OCI-M1 (cell line): ENCODE results near the gene RABGAP1L.

Source experiments
- DNase-seq: peaks from one replicate; lab custom pipeline; 2025; lab: John Stamatoyannopoulos, UW

Gene RABGAP1L

DNA sequence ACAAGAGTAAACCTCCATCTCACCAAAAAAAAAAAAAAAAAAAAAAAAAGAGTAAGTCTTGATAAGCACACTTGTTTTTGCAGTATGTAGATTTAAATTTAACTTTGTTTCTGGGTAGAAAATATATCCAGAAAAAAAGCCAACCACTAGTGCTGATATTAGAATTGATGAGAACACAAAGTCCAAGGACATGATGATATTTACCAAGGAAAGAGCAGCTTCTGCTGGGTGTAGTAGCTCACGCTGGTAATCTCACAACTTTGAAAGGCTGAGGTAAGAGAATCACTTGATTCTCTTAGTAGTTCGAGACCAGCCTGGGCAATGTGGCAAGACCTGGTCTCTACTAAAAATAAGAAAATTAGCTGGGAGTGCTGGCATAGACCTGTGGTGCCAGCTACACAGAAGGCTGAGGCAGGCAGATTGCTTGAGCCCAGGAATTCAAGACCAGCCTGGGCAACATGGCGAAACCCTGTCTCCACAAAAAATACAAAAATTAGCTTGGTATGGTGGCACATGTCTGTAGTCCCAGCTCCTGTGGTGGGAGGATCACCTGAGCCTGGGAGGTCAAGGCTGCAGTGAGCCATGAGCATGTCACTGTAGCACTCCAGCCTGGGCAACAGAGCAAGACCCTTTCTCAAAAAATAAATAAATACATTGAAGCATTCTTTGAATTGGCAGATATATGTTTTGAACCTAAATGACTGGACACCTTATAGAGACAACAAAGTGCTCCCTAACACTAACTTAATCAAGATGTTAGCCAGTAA, 776.8 kb downstream of the RABGAP1L start:
- no peak for DNase-seq

DNA sequence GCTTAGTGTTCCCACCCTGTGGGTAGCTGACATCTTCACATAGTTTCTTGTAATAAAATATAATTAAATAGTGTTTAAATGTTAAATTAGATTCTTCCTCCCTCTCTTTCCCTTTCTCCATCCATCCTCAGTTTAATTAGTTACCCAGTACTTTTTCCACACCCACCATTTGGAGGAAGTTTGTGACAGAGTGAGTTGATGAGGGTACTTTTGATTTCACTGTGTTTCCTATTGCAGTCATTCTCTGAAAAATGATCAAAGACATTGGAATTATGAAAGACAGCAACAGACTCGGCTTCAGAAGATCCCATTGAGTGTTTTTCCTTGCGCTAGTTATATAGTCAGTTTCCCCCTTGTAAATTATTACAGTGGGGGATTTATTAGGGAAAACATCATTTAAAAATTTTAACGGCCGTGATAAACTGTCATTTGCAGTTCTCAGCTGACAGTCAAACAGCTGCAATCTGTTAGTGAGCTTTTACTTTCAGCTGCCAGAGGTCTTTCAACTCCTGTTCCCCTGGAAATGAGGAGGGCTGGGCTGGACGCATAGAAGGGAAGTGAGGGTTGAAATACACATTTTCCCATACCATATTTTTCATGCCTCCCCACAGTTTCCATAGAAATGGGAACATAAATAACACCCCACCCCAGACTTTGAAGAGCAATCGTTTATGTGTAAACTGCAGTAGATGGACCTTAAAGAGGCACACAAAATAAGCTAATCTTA, 779.1 kb downstream of the RABGAP1L start:
- DNase-seq, result no peak

DNA sequence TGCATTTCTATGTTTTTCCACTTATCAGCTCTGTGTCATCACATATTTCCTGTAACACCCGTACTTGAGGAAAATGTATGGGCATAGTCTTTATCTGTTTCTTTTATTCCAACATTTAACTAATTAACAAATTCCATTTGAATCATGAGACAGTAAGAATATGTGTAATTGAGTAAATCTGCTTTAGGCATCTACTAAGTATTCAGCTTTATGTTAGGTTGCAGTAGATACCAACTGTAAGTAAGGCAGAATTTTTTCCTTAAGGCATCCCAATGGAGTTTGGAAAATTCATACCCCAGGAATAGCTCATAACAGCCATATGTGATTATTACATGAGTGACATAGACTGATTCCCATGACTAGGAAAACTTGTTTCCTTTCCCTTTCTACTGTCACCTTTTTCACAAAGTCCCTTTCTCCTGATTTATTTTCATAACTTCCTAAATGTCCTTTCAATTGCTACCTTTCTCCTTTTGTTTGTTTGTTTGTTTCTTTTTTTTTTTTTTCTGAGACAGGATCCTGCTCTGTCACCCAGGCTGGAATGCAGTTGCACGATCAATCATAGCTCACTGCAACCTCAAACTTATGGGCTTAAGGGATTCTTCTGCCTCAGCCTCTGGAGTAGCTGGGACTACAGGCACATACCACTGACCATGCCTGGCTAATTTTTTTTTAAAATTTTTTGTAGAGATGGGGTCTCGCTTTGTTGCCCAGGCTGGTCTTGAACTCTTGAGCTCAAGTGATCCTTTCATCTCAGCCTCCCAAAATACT, 780.6 kb downstream of the RABGAP1L start:
- DNase-seq, result no peak

DNA sequence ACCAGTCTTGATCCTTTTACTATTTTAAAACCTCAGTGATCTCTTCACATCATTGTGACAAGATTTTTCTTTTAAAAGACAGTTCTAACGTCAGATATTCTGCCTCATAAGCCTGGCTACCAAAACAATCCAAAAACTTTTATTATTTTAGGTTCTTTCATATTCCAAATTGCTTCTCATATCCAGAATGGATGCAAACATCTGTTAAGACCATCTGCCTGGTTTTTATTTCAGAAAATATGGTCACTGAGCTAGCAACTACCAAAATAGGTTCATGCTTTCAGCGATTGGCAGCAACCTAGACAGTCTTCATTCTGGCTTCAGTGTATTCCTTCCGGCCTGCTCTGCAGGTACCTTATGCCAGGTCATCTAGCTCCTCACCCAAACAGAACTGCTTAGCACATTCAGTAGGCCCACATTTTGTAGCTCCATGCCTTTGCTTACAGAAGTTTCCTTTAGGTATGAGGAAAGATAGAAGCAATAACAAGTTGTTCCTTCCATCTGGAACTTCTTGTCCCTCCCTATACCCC, 781.4 kb downstream of the RABGAP1L start:
- no peak for DNase-seq

DNA sequence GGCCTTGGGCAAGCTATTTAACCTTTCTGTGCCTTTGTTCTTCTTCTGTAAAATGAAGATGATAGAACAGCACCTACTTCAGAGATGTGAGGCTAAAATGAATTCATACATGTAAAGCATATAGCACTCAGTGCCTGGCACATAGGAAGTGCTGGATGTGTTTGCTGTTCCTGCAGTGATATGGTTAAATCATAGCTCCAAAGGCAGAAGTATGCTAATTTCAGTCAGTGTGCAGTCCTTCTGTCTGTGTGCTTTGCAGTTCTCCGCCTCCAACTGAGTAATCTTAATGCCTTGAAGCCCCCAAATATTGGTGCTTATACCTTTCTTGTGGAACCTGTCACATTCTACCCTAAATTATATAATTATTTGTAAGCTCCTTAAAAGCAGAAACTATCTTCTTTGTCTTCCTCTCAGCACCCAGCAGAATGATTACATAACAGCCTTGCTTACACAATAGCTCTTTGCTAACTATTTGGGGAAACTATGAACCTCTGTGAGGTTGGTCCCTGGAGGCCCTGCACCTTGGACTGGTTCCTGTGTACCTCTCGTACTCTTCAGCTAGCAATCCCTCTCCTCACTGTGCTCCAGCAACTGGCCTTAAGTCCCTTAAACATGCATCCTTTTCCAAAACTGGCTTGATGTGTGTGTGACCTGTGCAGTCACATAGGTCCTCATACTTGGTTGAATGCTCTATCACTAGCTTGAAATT, 783.4 kb downstream of the RABGAP1L start:
- peak; percentile 27 for DNase-seq

DNA sequence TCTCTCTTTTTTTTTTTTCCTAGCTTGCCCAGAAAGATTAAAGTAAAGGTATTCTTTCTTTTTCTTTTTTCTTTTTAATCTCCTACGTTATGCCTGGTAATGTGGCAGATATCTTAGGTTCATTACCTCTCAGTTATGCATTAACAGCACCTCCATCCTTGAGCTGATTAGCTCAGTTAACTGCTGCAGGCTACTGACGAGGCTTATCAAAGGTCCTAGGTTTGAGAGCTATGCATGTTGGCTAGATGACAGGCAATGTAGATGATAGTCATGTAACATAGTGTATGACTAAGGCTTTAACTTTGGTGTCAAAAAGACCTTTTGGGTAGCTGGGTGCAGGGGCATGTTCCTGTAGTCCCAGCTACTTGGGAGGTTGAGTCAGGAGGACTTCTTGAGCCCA, 786.7 kb downstream of the RABGAP1L start:
- no peak for DNase-seq

DNA sequence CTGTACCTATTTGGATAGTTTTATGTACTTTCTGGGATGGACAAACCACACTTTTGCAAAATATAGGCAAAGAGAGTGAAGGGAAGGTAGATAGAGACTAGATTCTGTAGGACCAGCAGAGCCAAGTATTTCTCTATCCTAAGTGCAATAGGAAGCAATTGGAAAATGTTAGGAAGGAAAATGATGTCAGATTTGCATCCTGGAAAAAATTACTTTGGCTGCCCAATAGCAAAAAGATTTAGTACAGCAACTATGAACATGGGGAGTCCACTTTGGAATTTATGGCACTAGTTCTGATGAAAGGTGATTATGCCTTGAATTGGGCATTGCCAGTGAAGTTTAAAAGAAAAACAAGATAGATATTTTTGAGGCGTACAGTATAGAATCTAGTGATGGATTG, 789.7 kb downstream of the RABGAP1L start:
- no peak for DNase-seq

DNA sequence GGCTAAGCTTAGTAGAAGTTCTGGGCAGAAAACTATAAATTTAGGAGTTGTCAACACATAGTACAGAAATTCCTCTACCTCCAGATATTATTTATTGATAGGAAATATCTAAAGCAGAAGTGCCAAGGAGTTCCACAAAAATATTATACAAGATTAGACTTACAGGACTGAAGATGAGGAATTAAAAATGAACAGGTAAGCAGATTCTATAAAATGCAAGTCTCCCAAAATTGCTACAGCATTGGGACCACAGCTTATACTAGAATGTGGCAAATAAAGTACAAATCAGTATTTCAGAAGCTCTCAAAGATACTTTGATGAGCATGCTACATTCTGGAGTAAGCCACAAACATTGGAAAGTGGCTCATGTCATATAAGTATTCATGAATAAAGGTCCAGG, 790.3 kb downstream of the RABGAP1L start:
- DNase-seq, result no peak

DNA sequence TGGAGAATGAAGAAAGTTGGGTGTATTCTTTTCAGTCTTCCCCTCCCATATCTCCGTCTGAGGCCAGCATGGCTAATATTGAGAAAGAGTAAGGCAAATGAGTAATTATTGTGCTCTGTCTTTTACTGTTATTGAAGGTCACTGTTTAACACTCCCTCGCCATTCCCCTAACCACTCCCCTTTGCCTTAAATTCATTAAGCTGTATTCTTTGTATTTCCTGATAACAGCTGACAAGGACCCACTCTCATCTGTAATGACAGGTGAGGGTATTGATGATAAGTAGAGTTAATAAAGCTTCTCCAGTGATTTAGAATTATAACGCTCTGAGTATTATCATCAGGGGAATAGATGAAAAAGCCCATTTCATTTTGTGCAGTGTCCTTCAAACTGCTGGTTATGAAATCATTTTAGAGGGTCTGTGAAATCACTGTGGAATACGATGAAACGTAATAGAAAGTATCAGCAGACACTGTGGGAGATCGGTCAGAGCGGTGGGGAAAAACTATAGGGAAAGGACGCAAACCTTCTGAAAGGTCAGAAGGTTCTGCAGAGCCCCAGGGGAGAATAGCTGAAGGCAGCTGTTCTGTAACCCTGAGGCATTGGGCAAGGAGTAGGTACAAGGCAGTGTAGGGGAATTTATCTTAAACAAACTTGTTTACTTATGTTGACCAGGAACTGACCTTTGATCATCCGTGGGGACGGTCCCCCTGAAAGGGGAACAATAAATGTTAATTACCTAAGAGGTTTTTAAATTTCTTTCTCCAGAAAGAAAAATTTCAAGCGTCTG, 794.2 kb downstream of the RABGAP1L start:
- DNase-seq, result no peak

DNA sequence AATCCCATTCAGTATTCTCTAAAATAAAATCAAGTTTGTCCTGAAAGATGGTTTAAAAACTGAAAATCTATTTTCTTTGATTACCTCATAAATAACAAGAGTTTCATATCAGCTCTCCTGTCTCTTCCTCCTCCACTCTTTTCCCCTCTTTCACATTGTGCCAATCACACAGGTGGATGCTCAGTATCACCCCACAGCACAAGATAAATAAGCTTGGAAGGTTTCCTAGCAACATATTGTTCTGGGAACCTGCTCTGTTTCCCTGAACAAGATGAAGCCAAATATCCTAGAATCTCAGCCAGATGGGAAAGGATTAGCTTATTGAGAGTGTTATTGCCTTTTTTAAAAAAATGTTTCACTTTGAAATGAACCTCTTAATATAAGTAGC, 794.7 kb downstream of the RABGAP1L start:
- DNase-seq, result no peak

DNA sequence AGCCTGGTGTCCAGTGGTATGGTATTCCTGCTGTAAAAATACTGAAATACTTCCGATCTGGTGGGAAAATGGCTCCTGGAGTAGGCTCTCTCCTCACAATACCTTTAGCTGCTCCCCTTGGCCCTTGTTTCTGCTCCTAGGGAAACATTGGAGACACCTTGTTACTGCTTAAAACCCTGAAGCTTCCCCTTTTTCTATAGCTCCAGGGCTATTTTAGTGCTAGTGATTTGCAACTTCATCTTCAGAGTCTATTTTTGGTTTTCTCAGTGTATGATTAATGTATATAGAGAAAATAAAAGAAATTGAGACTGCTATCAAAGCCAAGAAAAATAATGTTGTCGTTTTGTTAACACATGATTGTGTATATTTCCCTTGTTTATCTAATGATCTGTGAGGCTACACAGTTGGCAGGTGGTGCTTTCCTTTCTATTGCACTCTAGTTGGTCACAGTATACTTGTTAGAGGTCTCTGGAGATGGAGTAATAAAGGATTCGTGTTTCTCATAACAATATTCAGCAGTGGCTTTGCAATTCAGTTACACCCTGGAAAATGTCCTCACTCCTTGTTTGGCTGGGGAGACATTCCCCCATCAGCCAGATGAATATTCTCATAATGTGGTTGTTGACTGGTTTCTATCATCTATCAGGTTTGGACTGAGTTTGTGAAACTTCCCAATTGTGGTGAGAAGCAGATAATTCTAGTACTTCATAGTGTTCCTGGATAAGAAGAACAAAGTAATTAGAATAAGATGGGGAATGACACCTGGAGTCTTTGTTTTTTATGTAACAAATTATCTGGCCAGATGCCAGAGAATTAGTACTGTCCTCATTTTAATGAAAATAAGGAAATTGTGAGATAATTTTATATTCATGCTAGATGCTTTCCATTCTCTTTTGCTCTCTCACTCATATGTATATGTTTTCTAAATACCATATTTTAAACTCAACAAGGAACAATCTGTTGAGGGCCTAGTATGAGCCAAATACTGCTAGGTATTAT, 795.6 kb downstream of the RABGAP1L start:
- DNase-seq, result peak; percentile 59

DNA sequence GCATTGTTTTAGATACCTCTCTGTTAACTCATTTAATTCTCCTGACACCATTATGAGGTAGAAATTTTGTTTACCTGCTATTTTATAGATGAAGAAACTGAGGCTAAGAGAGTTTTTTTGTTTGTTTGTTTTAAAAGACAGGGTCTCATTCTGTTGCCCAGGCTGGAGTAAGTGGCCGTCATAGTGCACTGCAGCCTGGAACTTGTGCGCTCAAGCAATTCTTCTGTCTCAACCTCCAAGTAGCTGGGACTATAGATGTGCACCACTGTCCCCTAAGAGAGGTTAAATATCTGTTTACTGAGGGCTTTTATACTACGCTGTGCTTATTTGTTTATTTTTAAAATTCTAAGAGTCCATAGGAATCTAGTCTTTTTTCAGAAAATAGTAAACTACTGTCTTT, 796.8 kb downstream of the RABGAP1L start:
- DNase-seq, result no peak

DNA sequence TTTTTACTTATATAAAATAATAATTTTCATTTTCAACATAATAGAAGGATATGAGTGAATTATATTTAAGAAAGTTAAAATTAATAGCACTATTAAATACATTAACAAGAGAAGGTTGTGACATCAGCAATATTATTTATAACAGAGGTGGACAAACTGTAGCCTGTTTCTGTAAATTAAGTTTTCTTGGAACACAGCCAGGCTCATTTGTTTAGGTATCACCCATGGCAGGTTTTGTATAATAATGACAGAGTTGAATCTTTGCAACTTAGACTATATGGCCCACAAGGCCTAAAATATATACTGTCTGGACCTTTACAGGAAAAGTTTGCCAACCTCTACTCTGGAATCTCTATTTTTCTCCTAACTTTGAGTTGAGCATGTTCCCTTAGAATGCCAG, 797.7 kb downstream of the RABGAP1L start:
- DNase-seq, result no peak

DNA sequence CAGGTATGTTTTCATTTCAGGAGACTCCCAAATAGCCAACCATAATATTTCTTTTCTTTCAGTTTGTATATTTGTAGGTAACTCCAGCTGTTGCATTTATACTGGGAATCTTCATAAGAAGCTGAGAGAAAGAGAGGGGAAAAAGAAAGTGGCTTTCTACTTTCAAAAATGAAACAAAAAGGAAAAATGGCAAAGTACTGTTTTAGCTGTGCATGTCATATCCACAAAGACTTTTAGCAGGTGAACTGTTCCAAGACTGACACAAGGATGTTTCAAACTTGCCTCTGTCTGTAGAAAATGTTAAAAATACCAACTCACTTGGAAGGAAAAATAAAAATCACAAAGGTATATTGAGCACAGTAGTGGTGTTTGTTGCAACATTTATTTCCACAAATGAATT, 798.5 kb downstream of the RABGAP1L start:
- DNase-seq, result peak; percentile 49

DNA sequence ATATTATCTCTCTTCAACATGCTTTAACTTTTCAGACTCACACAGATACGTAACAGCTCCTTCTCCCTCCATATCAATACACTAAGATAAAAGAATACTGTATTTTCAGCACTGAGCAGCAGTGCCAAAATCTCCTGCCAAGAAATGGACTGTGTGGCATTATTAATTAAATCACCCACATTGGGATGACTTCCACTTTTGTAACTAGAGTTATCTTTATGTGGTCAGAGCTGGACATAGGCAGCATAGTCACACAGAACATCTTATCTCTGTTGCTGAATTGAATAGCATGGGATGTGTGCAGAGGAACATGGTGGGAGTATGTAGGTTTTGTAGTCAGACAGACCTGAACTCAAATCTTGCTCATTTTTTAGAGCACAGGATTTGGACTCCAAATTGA, 799.1 kb downstream of the RABGAP1L start:
- peak; percentile 75 for DNase-seq

DNA sequence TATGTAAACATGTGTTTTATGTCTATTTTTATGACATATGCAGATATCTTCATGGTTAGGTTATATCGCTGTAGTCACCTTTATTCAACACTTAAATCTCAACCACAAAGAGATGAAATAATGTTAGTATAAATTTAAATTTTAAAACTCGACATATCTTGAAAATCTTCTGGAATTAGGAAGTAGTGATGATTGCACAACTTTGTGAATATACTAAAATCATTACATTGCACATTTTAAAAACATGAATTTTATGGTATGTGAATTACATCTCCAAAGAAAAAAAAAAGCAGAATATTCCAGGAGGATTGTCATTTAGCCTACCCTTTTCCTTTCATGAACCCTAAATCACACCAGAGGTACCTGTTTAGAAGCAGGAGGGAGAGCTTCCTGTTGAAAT, 801.0 kb downstream of the RABGAP1L start:
- DNase-seq, result no peak

DNA sequence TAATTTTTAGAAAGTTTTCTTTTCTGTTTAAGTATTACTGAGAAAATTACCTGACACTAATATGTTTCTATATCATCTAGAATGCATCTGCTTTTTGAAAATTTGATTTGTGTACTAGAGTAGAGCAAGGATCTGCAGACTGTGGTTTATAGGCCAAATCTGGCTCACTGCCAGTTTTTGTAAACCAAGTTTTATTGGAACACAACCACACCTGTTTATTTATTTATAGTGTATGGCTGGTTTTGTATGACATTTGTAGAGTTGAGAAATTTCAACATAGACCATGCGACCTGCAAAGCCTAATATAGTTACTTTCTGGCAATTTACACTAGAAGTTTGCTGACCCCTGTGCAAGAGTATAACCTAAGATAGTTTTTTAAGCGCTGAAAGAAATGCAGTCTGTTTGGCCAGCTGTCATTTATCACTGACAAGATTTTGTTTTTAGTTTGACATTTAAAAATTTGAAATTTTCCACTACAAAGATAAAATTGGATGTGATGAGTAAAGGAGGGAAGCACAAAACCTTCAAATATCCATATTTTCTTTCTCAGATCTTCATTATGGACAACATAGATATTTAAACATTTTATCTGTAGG, 804.3 kb downstream of the RABGAP1L start:
- DNase-seq, result peak; percentile 54

DNA sequence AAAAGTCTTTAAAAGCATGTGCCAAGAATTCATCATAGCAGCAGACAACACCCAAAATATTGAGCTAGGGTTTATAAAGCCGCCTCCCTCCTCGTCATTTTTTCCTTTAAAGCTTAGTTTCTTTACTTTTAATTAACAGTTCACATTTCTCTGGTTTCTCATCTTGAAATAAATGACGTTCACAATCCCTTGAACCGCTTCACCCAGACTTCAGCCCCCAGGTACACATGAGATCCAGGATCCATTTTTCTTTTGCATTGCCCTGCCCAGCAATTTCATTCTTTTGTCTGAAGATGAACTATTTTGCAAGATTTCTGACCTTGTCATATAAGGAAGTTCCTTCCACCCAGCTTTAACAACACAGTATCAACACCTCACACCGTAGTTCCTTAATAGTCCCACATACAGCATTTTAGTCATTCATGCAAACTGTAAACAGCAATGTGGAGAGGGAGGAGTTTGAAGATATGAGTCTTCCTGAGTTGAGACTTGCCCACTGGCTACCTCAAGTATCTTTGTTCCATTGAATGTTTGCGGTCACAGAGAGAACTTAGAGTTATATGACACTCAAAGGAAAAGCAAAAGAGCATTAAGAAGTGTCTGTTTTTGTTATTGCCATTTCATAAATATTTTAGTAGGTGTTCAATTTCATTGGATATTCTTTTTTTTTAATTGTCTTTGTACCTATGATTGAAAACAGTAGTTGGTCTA, 805.1 kb downstream of the RABGAP1L start:
- peak; percentile 97 for DNase-seq

DNA sequence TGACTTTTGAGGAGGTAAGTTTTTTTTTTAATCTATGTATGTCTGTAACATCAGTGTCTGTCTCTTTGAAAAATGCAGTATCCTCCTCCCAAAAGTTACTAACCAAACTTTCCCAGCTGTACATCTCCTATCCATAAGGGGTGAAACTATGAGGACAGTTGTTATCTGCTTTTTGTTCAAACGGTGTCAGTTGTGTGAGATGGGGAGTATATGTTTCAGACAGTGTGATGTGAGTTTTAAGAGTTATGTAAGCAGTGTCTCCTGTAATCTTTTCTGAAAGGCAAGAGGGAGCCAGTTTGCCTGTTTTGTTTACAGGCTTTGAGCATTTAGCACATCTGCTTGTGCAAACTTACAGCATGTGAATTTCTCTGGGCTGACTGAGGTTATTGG, 805.6 kb downstream of the RABGAP1L start:
- peak; percentile 80 for DNase-seq
